Upper lobe of left lung (tissue), 6 donors: Measurements from ENCODE around the gene AGBL5. TPM values are rescaled to one million over a fixed set of nuclear protein-coding genes. Genes with fewer than 3 reads are reported as not detected.

ENCODE experiments used
- ATAC-seq, 2 donors: fragments of 200-7000 bp; cut with Tn5 transposase; one replicate each; pipeline ENCODE4 v1.9.1; 2022; ENCODE audit warnings: mild to moderate bottlenecking in 2 of 2, moderate library complexity in 2 of 2; ENCODE audit not compliant: low FRiP score in 2 of 2
- DNase-seq, 2 donors: peaks; one replicate each; pipeline ENCODE4 v3.0.0-alpha.2; 2019 to 2020
- H3K27ac ChIP-seq, 4 donors: fragments of 200-600 bp; sonication (generic); one replicate each; pipeline ENCODE4 v1.5.1; 2016 to 2019
- H3K27me3 ChIP-seq, 4 donors: fragments of 200-600 bp; sonication (generic); one replicate each; pipeline ENCODE4 v1.5.1; 2017 to 2019
- H3K36me3 ChIP-seq, 4 donors: fragments of 200-600 bp; sonication (generic); one replicate each; pipeline ENCODE4 v1.5.1; 2016 to 2019
- H3K4me1 ChIP-seq, 4 donors: fragments of 200-600 bp; sonication (generic); one replicate each; pipeline ENCODE4 v1.5.1; 2018 to 2019
- H3K4me3 ChIP-seq, 4 donors: fragments of 200-600 bp; sonication (generic); one replicate each; pipeline ENCODE4 v1.5.1; 2017 to 2019; ENCODE audit warnings: mild to moderate bottlenecking in 2 of 4, moderate library complexity in 1 of 4
- H3K9me3 ChIP-seq, 4 donors: fragments of 200-600 bp; sonication (generic); one replicate each; pipeline ENCODE4 v1.5.1; 2018 to 2019
- CTCF ChIP-seq, 6 experiments: fragments of 450-650 bp in 4 of 6; fragments of 200-600 bp in 2 of 6; sonication (generic) in 2 of 6; IDR thresholded peaks; one replicate each; pipeline ENCODE4 v1.5.1; 2016 to 2019; ENCODE audit warnings: antibody characterized with exemption in 6 of 6
- EP300 ChIP-seq, 4 donors: sonication (generic); formaldehyde crosslinking; IDR thresholded peaks; one replicate each; pipeline ENCODE4 v1.5.1; 2017; ENCODE audit warnings: antibody characterized with exemption in 4 of 4, control low read depth in 2 of 4
- POLR2A ChIP-seq, 4 donors: fragments of 450-650 bp; IDR thresholded peaks; one replicate each; pipeline ENCODE4 v1.5.1; 2016 to 2017; ENCODE audit warnings: antibody characterized with exemption in 4 of 4, mild to moderate bottlenecking in 2 of 4
- POLR2AphosphoS5 ChIP-seq, 2 donors: sonication (generic); formaldehyde crosslinking; IDR thresholded peaks; one replicate each; pipeline ENCODE4 v1.5.1; 2017; ENCODE audit warnings: antibody characterized with exemption in 2 of 2
- WGBS, 2 donors: methylation state at CpG; one replicate each; pipeline ENCODE4 v1.1.5; 2017 to 2018; 5-methylcytosine and 5-hydroxymethylcytosine counted together
- total RNA-seq, 6 donors: library from RNA; depleted of rRNA in 4 of 6; stranded (reverse); fragments of >200 nt in 4 of 6; gene quantifications; one replicate each; pipeline versions ENCODE4 v1.1.0 to v1.2.1, GENCODE V29; 2016 to 2021
- donor health status: DM: no; HTN: no; CAD: no; lungs with moderate emphysema.
- donor health status: DM: no; HTN: yes; CAD: no; lungs with severe emphysema.

The AGBL5 gene
- total RNA-seq, 6 donors from 2014 or later: 7.8 to 17.6 (median 14.3) TPM

GRCh38 chr2:27025861-27026851 lies 25.3 kb upstream of the AGBL5 start:
- Histone ChIP-seq H3K27me3 (no peaks in the 10 kb centered on the region), H3K36me3 (peaks cover 0 to 54% (median 27%) of the 10 kb centered on the region in 4 donors), H3K27ac (no peak overlapping the region), H3K4me3 (no peak overlapping the region), H3K9me3 (no peaks in the 10 kb centered on the region), H3K4me1 (peaks cover 0 to 5% (median under 1%) of the 10 kb centered on the region in 4 donors)
- DNase-seq (peak in 1 of 2 donors; percentile 67), ATAC-seq (no peak)
- TF ChIP-seq POLR2A (IDR thresholded peaks at IDR 0.05) (no peak), CTCF (IDR thresholded peaks at IDR 0.05) (no peak), EP300 (IDR thresholded peaks at IDR 0.05) (no peak), POLR2AphosphoS5 (IDR thresholded peaks at IDR 0.05) (no peak)
- 93% methylated on average over 20 to 24 of the region's 24 CpGs for WGBS, 2 donors

GRCh38 chr2:27027211-27027651 lies 24.2 kb upstream of the AGBL5 start:
- Histone ChIP-seq H3K36me3 (peaks cover 0 to 50% (median 27%) of the 10 kb centered on the region in 4 donors), H3K4me3 (no peak overlapping the region)

GRCh38 chr2:27029051-27029450 lies 22.4 kb upstream of the AGBL5 start:
- TF ChIP-seq POLR2AphosphoS5 (IDR thresholded peaks at IDR 0.05): no peak
- TF ChIP-seq CTCF (IDR thresholded peaks at IDR 0.05): no peak
- H3K4me1 ChIP-seq: peaks cover 6 to 19% (median 11%) of the 10 kb centered on the region in 4 donors
- H3K27me3 ChIP-seq: no peaks in the 10 kb centered on the region
- ATAC-seq (no peak), DNase-seq (no peak)
- 83 to 93% methylated on average over 2 of the region's 2 CpGs for WGBS, 2 donors
- H3K9me3 ChIP-seq: no peaks in the 10 kb centered on the region
- H3K27ac ChIP-seq: no peak overlapping the region
- peaks cover 0 to 32% (median 17%) of the 10 kb centered on the region in 4 donors for H3K36me3 ChIP-seq
- H3K4me3 ChIP-seq: no peak overlapping the region

More at GRCh38 chr2:27027211-27027651, 24.2 kb upstream of the AGBL5 start:
- no peaks in the 10 kb centered on the region for H3K27me3 ChIP-seq
- H3K4me1 ChIP-seq: peaks cover 0 to 8% (median 3%) of the 10 kb centered on the region in 4 donors
- 97 to 100% methylated on average over 4 to 8 of the region's 10 CpGs for WGBS, 2 donors
- peak in 1 of 2 donors; percentile 48 for DNase-seq
- H3K27ac ChIP-seq: no peak overlapping the region
- no peaks in the 10 kb centered on the region for H3K9me3 ChIP-seq
- ATAC-seq: no peak
- TF ChIP-seq POLR2A (IDR thresholded peaks at IDR 0.05) (no peak), CTCF (IDR thresholded peaks at IDR 0.05) (no peak), EP300 (IDR thresholded peaks at IDR 0.05) (no peak), POLR2AphosphoS5 (IDR thresholded peaks at IDR 0.05) (no peak)

- ATAC-seq (peak; percentile 94 to 99), DNase-seq (peak; percentile 94 to 99)
- WGBS, 2 donors: 1% methylated on average over 45 to 76 of the region's 76 CpGs
- Histone ChIP-seq H3K4me3 (peak within 1 kb of the TSS; percentile 68 to 99 (median 91)), H3K27ac (peak within 1 kb of the TSS; percentile 77 to 95 (median 92)), H3K36me3 (peaks cover 18 to 30% (median 28%) of the 10 kb centered on the region in 4 donors), H3K9me3 (no peaks in the 10 kb centered on the region), H3K4me1 (peaks cover 14 to 31% (median 20%) of the 10 kb centered on the region in 4 donors), H3K27me3 (no peaks in the 10 kb centered on the region)
- TF ChIP-seq POLR2AphosphoS5 (IDR thresholded peaks at IDR 0.05) (peak; percentile 66 to 83), POLR2A (IDR thresholded peaks at IDR 0.05) (peak; percentile 35 to 85 (median 65)), CTCF (IDR thresholded peaks at IDR 0.05) (peak in 4 of 6 experiments; percentile 15 to 61 (median 40)), EP300 (IDR thresholded peaks at IDR 0.05) (no peak)
Observed at GRCh38 chr2:27032495-27033252, 18.8 kb upstream of the AGBL5 start, which contains the start of gene TMEM214. TSS of gene TMEM214 (plus strand) at chr2:27032965. CDS start at chr2:27033016, 51 bp downstream.
